Fibroblast of the aortic adventitia (primary cell): Measurements from ENCODE around the gene NPHP4. TPM values are rescaled to one million over a fixed set of nuclear protein-coding genes. Genes with fewer than 3 reads are reported as not detected.
"Not testable (repeated sequence)": the region's sequence is repeated elsewhere in the genome, so short reads cannot be mapped to it uniquely, and the experiment has no call there.

Experiments used
- DNase-seq: peaks from one replicate; pipeline ENCODE4 v3.0.0-alpha.2; 2010; ENCODE audit warnings: low read depth
- H3K4me3 ChIP-seq: 2 replicates; pipeline ENCODE4 v1.5.1; 2011; ENCODE audit warnings: low read depth, mild to moderate bottlenecking, control low read depth, low read length, moderate library complexity
- total RNA-seq: library from RNA; depleted of rRNA; stranded (reverse); fragments of >200 nt; gene quantifications from 2 replicates; pipeline ENCODE4 v1.2.3, GENCODE V29; 2012; ENCODE audit warnings: low replicate concordance
- TF ChIP-seq, protein P1 (sequence below): IDR thresholded peaks from 2 replicates; pipeline ENCODE4 v1.5.1; 2011; ENCODE audit warnings: mild to moderate bottlenecking, low read length, control low read depth, inconsistent platforms; ENCODE audit not compliant: insufficient read depth

Gene NPHP4
- total RNA-seq, 1 donor: 6.9 TPM

DNA sequence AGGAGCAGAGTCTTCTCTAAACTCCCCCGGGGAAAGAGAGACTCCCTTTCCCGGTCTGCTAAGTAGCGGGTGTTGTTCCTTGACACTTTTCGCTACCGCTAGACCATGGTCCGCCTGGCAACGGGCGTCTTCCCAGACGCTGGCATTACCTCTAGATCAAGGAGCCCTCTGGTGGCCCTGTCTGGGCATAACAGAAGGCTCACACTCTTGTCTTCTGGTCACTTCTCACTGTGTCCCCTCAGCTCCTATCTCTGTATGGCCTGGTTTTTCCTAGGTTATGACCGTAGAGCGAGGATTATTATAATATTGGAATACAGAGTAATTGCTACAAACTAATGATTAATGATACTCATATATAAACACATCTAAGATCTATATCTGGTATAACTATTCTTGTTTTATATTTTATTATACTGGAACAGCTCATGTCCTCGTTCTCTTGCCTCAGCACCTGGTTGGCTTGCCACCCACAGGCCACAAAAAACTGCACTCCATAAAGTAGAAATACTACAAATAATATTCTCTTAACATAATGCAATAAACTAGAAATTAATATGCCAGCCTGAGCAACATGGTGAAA lies 98.4 kb downstream of the NPHP4 start:
- DNase-seq, H3K4me3 ChIP-seq: not testable (repeated sequence)
- TF ChIP-seq, protein P1, sequence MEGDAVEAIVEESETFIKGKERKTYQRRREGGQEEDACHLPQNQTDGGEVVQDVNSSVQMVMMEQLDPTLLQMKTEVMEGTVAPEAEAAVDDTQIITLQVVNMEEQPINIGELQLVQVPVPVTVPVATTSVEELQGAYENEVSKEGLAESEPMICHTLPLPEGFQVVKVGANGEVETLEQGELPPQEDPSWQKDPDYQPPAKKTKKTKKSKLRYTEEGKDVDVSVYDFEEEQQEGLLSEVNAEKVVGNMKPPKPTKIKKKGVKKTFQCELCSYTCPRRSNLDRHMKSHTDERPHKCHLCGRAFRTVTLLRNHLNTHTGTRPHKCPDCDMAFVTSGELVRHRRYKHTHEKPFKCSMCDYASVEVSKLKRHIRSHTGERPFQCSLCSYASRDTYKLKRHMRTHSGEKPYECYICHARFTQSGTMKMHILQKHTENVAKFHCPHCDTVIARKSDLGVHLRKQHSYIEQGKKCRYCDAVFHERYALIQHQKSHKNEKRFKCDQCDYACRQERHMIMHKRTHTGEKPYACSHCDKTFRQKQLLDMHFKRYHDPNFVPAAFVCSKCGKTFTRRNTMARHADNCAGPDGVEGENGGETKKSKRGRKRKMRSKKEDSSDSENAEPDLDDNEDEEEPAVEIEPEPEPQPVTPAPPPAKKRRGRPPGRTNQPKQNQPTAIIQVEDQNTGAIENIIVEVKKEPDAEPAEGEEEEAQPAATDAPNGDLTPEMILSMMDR: peak; percentile 16

DNA sequence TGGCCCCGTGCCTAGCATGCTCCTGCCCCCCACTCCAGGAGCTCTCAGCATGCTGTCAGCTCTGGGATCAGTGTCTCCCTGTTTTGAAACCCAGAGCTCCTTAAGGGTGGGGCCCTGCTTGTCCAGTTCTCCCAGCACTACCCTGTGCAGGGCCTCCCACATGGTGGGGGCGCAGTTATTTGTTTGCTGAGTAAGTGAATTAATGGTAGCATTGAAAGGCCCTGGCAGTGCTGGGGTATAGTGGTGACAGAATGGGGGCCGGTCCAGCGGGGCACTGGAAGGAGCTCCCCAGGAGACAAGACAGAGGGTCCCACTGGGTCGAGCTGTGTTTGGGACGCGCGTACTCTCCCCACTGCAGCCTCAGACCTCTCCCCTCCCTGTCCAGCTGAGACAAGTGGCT lies 99.9 kb downstream of the NPHP4 start:
- no peak for DNase-seq
- H3K4me3 ChIP-seq: no peak overlapping the region
- TF ChIP-seq, protein P1: no peak

DNA sequence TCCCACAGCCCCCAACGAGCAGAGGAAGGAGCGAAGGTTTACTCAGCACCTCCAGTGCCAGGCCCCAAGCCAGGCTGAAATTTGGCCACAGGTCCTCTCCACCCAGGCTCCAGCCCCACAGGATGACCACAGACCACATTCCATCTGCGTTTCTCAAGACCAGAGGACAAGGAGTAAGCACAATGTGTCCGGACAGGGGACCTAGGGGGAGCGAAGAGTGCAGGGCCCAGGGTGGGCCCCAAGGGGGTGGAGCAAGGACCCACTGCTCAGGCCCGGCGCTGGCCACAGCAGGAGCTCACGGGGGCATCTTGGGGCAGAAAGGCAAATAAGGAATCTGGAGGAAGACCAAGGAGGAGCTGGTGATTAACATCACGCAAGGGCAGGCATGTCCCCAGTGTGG lies 100.5 kb downstream of the NPHP4 start:
- DNase-seq: peak; percentile 27
- TF ChIP-seq, protein P1: no peak
- H3K4me3 ChIP-seq: no peak overlapping the region

DNA sequence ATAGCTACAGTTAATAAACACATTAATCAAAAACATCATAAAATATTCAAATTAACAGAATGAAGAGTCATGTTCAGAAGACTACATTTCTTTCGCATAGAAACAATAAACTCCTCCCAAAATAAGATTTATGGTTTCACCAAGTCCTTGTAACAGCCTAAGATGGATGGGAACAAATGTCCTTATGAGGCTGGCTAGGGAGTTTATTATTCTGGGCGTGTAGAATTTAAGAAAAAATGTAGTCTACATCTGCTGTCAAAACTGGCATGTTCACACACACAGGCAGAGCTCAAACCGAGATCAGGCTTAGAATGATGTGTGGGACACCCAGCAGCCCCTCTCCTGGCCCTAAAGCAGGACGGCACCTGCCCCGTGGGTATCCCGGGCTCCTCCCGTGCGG lies 101.1 kb downstream of the NPHP4 start:
- TF ChIP-seq, protein P1: no peak
- no peak for DNase-seq
- no peak overlapping the region for H3K4me3 ChIP-seq

DNA sequence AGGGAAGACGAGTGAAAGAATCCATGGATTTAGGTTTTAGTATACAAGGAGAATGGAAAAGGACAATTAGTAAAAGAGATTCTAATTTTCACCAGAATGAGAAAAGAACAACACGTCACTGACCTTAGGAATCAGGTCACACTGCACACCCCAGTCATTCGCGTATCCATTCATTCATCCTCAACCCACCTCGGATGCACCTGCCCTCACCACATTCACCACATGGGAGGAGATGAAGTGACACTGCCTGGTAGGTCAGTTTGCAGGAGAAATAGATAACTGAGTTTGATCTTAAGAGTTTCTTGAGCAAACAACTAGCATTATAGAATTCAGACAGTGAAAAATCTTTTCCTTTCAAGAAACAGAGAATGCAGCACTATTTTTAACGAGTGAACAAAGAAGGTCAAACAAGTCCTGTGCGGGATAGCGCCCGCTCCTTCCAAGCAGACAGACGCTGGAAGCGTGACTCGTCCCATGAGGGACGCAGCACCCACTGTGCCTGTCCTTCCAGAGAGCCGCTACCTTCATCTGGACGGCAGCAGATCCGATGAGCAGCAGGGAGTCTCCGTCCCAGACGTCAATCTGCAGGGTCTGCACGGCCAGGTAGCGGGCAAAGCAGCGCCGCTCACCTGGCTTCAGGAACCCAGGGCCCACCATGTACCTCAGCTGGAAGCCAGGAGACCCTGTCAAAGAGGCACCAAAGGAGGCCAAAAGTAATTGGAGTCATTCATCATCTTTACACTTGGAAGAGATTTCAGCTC lies 101.7 kb downstream of the NPHP4 start:
- no peak for DNase-seq
- no peak overlapping the region for H3K4me3 ChIP-seq
- TF ChIP-seq, protein P1: no peak

DNA sequence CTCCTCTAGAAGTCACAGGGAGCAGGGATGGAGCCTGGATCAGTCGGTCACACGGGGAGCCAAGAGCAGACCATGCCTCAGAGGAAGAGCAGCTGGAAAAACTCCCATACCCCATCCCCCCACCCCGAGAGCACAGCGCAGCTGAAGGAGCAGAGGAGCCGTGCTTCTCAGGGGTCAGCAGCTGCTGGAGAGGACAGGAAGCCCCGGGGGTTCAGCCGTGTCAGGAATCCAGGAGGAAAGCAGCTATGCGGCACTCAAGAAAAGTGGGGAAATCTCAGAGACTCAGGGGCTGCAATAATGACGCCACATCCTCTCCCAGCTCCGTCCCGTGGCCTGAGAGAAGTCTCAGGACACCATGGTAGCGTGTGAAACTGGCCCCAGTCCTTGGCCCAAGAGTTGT lies 102.3 kb downstream of the NPHP4 start:
- no peak for DNase-seq
- TF ChIP-seq, protein P1: no peak

DNA sequence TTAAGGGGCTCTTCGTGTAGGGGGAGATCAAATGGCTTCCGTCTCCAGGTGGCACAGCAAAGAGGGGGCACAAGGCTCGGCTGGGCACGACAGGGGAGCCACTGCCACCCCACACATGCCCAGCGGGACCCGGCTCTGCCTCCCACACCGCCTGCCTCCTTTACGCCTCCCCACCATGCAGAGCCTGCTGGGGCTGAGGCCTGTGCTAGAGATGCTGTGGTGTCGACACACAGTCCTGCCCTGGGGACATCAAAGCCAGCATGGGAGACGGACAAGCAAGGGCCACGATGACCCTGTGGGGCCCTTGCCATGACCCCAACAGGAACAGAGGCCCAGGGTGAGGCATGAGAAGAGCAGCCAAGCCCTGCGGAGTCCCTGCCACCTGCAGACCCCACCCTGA lies 102.8 kb downstream of the NPHP4 start:
- no peak for DNase-seq
- no peak overlapping the region for H3K4me3 ChIP-seq
- TF ChIP-seq, protein P1: no peak

More for the DNA sequence above, 102.3 kb downstream of the NPHP4 start:
- H3K4me3 ChIP-seq: no peak overlapping the region
